Pancreas (tissue), 10 donors: ENCODE measurements around the gene LRFN5. TPM values are rescaled to one million over a fixed set of nuclear protein-coding genes. Genes with fewer than 3 reads are reported as not detected.
"Not testable (repeated sequence)": the region's sequence is repeated elsewhere in the genome, so short reads cannot be mapped to it uniquely, and the experiment has no call there.

Experiments
- ATAC-seq, 4 donors: fragments of 200-7000 bp; cut with Tn5 transposase; one replicate each; pipeline versions ENCODE4 v1.8.0 to v1.9.1; 2020; ENCODE audit warnings: mild to moderate bottlenecking in 4 of 4, moderate library complexity in 4 of 4
- DNase-seq, 6 donors: peaks; one replicate each; pipeline ENCODE4 v3.0.0-alpha.2; 2020
- FAIRE-seq: peaks from 2 replicates; lab custom pipeline; 2012; peaks lifted over from hg19 to GRCh38; lab: Jason Lieb, UNC
- H3K27ac ChIP-seq, 4 donors: fragments of 200-600 bp; sonication (generic); 1 replicate in 3 of 4; 2 replicates in 1 of 4; pipeline versions ENCODE4 v1.5.0 to v1.8.0; 2020
- H3K27me3 ChIP-seq, 4 donors: fragments of 200-600 bp; one replicate each; pipeline ENCODE4 v1.8.0; 2021
- H3K36me3 ChIP-seq, 3 donors: fragments of 200-600 bp; sonication (generic) in 1 of 3; one replicate each; pipeline versions ENCODE4 v1.5.0 to v1.8.0; 2020 to 2021
- H3K4me1 ChIP-seq, 3 donors: fragments of 200-600 bp; one replicate each; pipeline ENCODE4 v1.8.0; 2021
- H3K4me3 ChIP-seq, 4 donors: fragments of 200-600 bp; sonication (generic) in 2 of 4; one replicate each; pipeline versions ENCODE4 v1.5.0 to v1.8.0; 2020 to 2021
- H3K9me3 ChIP-seq, 4 donors: fragments of 200-600 bp; one replicate each; pipeline ENCODE4 v1.8.0; 2021
- CTCF ChIP-seq, 4 donors: fragments of 200-600 bp; sonication (generic) in 3 of 4; IDR thresholded peaks; one replicate each; pipeline versions ENCODE4 v1.5.0 to v1.8.0; 2021; ENCODE audit warnings: antibody characterized with exemption in 4 of 4
- WGBS, 2 donors: extraction: QIAGEN DNeasy Blood & Tissue Kit; methylation state at CpG; one replicate each; pipeline ENCODE4 v1.1.7; 2013; 5-methylcytosine and 5-hydroxymethylcytosine counted together
- intact Hi-C, 3 donors: fragments of 100-400 bp; cut with DNase I; formaldehyde crosslinking; loops; one replicate each; pipeline versions ENCODE4 v1.11.1 to v1.14.2; 2022
- polyA plus RNA-seq, 2 donors: library from polyadenylated mRNA; stranded (reverse); fragments of 200-250 nt; gene quantifications; one replicate each; pipeline ENCODE4 v1.2.3, GENCODE V29; 2013
- total RNA-seq, 6 donors: library from RNA; stranded (reverse); fragmentation: NEBNext Ultra II Directional in 4 of 6; extraction: Animal tissue kit (Norgen Biotek cat#: 25700) in 4 of 6; gene quantifications; one replicate each; pipeline versions ENCODE4 v1.2.1 to v1.2.4, GENCODE V29; 2021 to 2023
- donor health status: healthy with polysubstance abuse.
- donor health status: DM: no; HTN: no; CAD: no; lungs with moderate emphysema.
- donor health status: DM: no; HTN: no; CAD: no.
- donor health status: control.
- donor health status: control.
- donor health status: Bipolar disorder and iron deficiency.
- donor health status: DM: yes; HTN: yes; CAD: no.
- donor health status: DM: no; HTN: no; CAD: no.
- donor health status: DM: no; HTN: no; CAD: no.
- donor health status: DM: yes; HTN: yes; CAD: no.

The LRFN5 gene
- total and polyA plus RNA-seq, 8 donors, result 0.13 to 1.4 (median 0.29) TPM

DNA sequence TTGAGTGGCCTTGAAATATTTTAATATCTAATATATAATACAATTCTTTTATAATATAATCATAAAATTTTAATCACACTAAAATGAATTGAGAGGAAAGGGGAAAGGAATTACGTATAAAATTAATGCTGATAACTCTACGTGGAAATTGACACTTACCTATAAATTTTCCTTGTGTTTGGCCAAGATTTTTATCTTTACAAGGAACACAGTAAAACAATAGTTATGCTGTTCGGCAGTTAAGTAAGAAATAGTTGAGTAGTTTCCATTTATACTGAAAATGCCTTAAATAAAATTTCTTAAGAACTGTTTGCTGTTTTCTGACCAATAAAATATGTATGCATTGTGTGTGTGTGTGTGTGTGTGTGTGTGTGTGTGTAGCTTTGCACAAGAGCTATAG, 294.4 kb downstream of the LRFN5 start:
- H3K4me1 ChIP-seq, result no peaks in the 10 kb centered on the region
- no peak overlapping the region for H3K27ac ChIP-seq
- no peaks in the 10 kb centered on the region for H3K36me3 ChIP-seq
- H3K27me3 ChIP-seq, result no peaks in the 10 kb centered on the region
- intact Hi-C loops, result no loop called here
- 14 to 34% methylated on average over 3 of the region's 3 CpGs for WGBS, 2 donors
- H3K9me3 ChIP-seq, result no peaks in the 10 kb centered on the region
- no peak for FAIRE-seq
- no peak overlapping the region for H3K4me3 ChIP-seq
- no peak for TF ChIP-seq CTCF (IDR thresholded peaks at IDR 0.05)
- DNase-seq, result no peak
- no peak for ATAC-seq

GRCh38 chr14:41905394-41905964, 298.8 kb downstream of the LRFN5 start:
- Histone ChIP-seq H3K27me3 (no peaks in the 10 kb centered on the region), H3K4me3 (no peak overlapping the region), H3K27ac (no peak overlapping the region), H3K36me3 (no peaks in the 10 kb centered on the region), H3K9me3 (no peaks in the 10 kb centered on the region), H3K4me1 (no peaks in the 10 kb centered on the region)
- intact Hi-C loops, result no loop called here
- DNase-seq (no peak), FAIRE-seq (no peak), ATAC-seq (no peak)
- WGBS, 2 donors, result 81 to 85% methylated on average over 9 of the region's 9 CpGs
- no peak for TF ChIP-seq CTCF (IDR thresholded peaks at IDR 0.05)

DNA sequence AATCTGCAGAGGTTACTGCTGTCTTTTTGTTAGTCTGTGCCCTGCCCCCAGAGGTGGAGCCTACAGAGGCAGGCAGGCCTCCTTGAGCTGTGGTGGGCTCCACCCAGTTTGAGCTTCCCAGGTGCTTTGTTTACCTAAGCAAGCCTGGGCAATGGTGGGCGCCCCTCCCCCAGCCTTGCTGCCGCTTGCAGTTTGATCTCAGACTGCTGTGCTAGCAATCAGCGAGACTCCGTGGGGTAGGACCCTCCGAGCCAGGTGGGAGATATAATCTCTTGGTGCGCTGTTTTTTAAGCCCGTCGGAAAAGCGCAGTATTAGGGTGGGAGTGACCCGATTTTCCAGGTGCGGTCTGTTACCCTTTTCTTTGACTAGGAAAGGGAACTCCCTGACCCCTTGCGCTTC, 304.5 kb downstream of the LRFN5 start:
- H3K27me3 ChIP-seq, H3K27ac ChIP-seq, H3K9me3 ChIP-seq, intact Hi-C loops, ATAC-seq, H3K36me3 ChIP-seq, FAIRE-seq, DNase-seq, H3K4me3 ChIP-seq, H3K4me1 ChIP-seq: not testable (repeated sequence)
- 60 to 69% methylated on average over 12 of the region's 12 CpGs for WGBS, 2 donors

DNA sequence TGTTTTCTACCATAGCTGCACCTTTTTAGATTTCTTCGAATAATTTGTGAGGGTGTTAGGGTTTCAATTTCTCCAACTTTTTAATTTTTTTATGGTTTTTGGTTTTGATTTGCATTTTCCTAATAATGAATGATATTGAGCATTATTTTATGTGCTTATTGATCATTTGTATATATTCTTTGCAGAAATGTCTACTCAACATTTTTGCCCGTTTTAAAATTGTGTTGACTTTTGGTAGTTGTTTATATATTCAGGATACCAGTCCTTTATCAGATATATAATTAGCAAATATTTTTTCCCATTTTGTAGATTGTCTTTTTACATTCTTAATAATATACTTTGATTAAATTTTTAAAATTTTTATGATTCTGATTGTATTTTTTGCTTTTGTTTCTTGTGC, 306.7 kb downstream of the LRFN5 start:
- Histone ChIP-seq H3K9me3 (no peaks in the 10 kb centered on the region), H3K27ac (no peak overlapping the region), H3K27me3 (no peaks in the 10 kb centered on the region), H3K36me3 (no peaks in the 10 kb centered on the region), H3K4me3 (no peak overlapping the region), H3K4me1 (no peaks in the 10 kb centered on the region)
- intact Hi-C loops, result no loop called here
- TF ChIP-seq CTCF (IDR thresholded peaks at IDR 0.05), result no peak
- WGBS, 2 donors, result 56 to 75% methylated on average over 2 of the region's 2 CpGs
- no peak for DNase-seq
- peak; percentile 61 for FAIRE-seq
- ATAC-seq, result no peak

DNA sequence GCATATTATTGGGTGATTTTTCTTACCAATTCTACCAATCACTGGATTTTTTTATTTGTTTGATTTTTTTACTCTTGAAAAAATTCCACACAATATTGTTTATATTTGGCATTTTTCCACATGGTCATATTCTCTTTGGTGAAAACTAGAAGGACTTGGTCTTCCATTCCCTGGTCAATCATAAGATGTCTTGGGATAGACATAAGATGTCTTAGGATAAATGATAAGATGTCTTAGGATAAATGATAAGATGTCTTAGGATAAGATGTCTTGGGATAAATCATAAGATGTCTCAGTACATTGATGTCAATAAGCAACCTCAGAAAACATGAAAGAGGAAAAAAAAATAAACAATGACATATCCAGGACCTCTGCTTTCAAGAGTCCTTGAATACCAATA, 309.1 kb downstream of the LRFN5 start:
- intact Hi-C loops, result no loop called here
- no peaks in the 10 kb centered on the region for H3K9me3 ChIP-seq
- no peaks in the 10 kb centered on the region for H3K36me3 ChIP-seq
- no peak for TF ChIP-seq CTCF (IDR thresholded peaks at IDR 0.05)
- no peak overlapping the region for H3K27ac ChIP-seq
- H3K27me3 ChIP-seq, result no peaks in the 10 kb centered on the region
- DNase-seq, result no peak
- FAIRE-seq, result no peak
- ATAC-seq, result no peak
- H3K4me3 ChIP-seq, result no peak overlapping the region
- no peaks in the 10 kb centered on the region for H3K4me1 ChIP-seq
